ENCODE results near the gene MTA2. TPM values are rescaled to one million over a fixed set of nuclear protein-coding genes. Genes with fewer than 3 reads are reported as not detected.

Gene MTA2
- polyA plus RNA-seq, 2 donors = 76.2 to 90.4 TPM

DNA sequence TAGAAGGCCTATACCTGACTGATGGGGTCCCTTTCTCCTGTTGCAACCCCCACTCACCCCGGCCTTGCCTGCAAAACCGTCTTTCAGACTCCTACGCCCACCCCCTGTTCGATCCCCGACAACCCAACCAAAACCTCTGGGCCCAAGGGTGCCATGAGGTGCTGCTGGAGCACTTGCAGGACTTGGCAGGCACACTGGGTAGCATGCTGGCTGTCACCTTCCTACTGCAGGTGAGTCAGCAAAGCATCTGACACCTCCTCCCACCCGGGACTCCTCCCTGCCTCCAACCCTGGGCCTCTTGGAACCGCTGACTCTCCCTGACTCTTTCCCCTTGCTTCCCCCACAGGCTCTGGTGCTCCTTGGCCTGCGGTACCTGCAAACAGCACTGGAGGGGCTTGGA, 12.6 kb upstream of the MTA2 start:
- peaks cover 7 to 17% of the 10 kb centered on the region in 2 donors for H3K4me1 ChIP-seq (ENCODE audit: control insufficient read depth in 2 of 2, insufficient read depth in 2 of 2, low read length in 1 of 2)
- 50 to 53% methylated on average over 8 of the region's 8 CpGs for WGBS, 2 donors
- H3K27me3 ChIP-seq (ENCODE audit: control insufficient read depth in 1 of 2, insufficient read depth in 2 of 2, low read length in 2 of 2) = no peaks in the 10 kb centered on the region
- H3K36me3 ChIP-seq (ENCODE audit: control insufficient read depth in 2 of 2, insufficient read depth in 2 of 2, low read length in 1 of 2) = peaks cover 0 to 17% of the 10 kb centered on the region in 2 donors
- no peak overlapping the region for H3K4me3 ChIP-seq (ENCODE audit: low read depth in 1 of 2, low read length in 2 of 2)
- H3K9me3 ChIP-seq (ENCODE audit: control insufficient read depth in 2 of 2, insufficient read depth in 1 of 2, low read depth in 1 of 2, low read length in 1 of 2) = no peaks in the 10 kb centered on the region
- H3K27ac ChIP-seq (ENCODE audit: low read depth in 2 of 2, low read length in 1 of 2) = peak overlapping the region; percentile 79 to 97

DNA sequence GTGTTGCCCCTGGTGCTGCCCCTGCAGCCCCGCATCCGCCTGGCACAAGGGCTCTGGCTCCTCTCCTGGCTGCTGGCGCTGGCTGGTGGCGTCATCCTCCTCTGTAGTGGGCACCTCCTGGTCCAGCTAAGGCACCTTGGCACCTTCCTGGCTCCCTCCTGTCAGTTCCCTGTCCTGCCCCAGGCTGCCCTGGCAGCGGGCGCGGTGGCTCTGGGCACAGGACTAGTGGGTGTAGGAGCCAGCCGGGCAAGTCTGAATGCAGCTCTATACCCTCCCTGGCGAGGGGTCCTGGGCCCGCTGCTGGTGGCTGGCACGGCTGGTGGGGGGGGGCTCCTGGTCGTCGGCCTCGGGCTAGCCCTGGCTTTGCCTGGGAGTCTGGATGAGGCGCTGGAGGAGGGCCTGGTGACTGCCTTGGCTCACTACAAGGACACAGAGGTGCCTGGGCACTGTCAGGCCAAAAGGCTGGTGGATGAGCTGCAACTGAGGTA, 11.7 kb upstream of the MTA2 start:
- no peaks in the 10 kb centered on the region for H3K27me3 ChIP-seq (ENCODE audit: control insufficient read depth in 1 of 2, insufficient read depth in 2 of 2, low read length in 2 of 2)
- 33 to 40% methylated on average over 13 to 15 of the region's 15 CpGs for WGBS, 2 donors

DNA sequence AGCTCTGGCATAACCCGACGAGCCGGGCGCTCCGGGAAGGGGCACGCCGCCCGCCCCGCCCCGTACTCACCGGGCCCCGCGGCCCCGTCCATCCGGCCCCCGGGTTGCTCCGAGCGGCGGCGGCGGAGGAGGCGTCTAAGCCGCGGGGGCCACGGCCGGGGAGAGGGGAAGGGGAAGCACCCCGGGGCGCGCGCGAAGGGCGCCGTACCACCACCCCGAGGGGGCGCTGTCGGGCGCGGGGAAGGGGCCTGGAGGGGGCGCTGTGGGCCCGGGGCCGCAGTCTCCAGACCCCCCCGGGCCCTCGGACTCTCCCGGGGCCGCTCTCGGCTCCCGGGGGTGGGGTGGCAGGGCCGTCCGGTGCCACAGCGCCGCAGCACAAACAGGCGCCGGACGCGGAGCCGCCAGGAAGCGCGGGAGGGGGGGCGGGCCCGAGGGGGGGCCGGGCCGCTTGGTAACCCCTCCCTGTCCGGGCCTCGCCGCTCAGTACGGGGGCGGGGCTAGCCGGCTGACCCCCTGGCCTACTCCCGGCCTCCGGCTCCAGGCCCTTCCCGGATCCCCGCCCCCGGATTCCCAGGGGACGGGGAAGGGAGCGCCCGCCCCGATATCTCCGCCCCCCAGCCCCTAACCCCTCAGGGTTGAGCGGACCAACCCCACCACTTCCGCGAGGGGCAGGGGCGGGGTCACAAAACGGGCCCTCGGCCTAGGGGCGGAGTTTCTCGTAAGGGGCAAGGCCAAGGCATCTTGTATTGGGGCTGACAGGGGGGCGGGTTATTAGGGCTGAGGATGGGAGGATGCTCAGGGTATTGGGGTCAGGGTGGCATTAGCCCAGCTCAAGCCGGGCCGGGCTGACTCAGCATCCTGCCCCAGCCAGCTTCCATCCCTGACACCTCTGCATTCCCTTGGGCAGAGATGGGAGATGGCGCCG, 11.0 kb upstream of the MTA2 start, which contains the start of the genes EML3 and ROM1:
Gene EML3, minus strand, starts transcription at position 410 of the 925 bp plus-strand sequence. Its CDS starts 318 bp downstream, at position 92.
Gene ROM1, plus strand, starts transcription at position 892 of the 925 bp plus-strand sequence. Its CDS starts 25 bp downstream, at position 917.
- Histone ChIP-seq H3K9me3 (ENCODE audit: control insufficient read depth in 2 of 2, insufficient read depth in 1 of 2, low read depth in 1 of 2, low read length in 1 of 2) (no peaks in the 10 kb centered on the region), H3K4me3 (ENCODE audit: low read depth in 1 of 2, low read length in 2 of 2) (peak within 1 kb of the TSS; percentile 74 to 75), H3K4me1 (ENCODE audit: control insufficient read depth in 2 of 2, insufficient read depth in 2 of 2, low read length in 1 of 2) (peaks cover 7 to 17% of the 10 kb centered on the region in 2 donors), H3K27me3 (ENCODE audit: control insufficient read depth in 1 of 2, insufficient read depth in 2 of 2, low read length in 2 of 2) (no peaks in the 10 kb centered on the region), H3K27ac (ENCODE audit: low read depth in 2 of 2, low read length in 1 of 2) (peak within 1 kb of the TSS; percentile 88 to 97), H3K36me3 (ENCODE audit: control insufficient read depth in 2 of 2, insufficient read depth in 2 of 2, low read length in 1 of 2) (peaks cover 0 to 30% of the 10 kb centered on the region in 2 donors)
- 1 to 2% methylated on average over 62 to 91 of the region's 91 CpGs for WGBS, 2 donors

More for the DNA sequence above, 11.7 kb upstream of the MTA2 start:
- Histone ChIP-seq H3K4me1 (ENCODE audit: control insufficient read depth in 2 of 2, insufficient read depth in 2 of 2, low read length in 1 of 2) (peaks cover 7 to 17% of the 10 kb centered on the region in 2 donors), H3K9me3 (ENCODE audit: control insufficient read depth in 2 of 2, insufficient read depth in 1 of 2, low read depth in 1 of 2, low read length in 1 of 2) (no peaks in the 10 kb centered on the region), H3K27ac (ENCODE audit: low read depth in 2 of 2, low read length in 1 of 2) (peak overlapping the region; percentile 88 to 97), H3K36me3 (ENCODE audit: control insufficient read depth in 2 of 2, insufficient read depth in 2 of 2, low read length in 1 of 2) (peaks cover 0 to 26% of the 10 kb centered on the region in 2 donors), H3K4me3 (ENCODE audit: low read depth in 1 of 2, low read length in 2 of 2) (no peak overlapping the region)

DNA sequence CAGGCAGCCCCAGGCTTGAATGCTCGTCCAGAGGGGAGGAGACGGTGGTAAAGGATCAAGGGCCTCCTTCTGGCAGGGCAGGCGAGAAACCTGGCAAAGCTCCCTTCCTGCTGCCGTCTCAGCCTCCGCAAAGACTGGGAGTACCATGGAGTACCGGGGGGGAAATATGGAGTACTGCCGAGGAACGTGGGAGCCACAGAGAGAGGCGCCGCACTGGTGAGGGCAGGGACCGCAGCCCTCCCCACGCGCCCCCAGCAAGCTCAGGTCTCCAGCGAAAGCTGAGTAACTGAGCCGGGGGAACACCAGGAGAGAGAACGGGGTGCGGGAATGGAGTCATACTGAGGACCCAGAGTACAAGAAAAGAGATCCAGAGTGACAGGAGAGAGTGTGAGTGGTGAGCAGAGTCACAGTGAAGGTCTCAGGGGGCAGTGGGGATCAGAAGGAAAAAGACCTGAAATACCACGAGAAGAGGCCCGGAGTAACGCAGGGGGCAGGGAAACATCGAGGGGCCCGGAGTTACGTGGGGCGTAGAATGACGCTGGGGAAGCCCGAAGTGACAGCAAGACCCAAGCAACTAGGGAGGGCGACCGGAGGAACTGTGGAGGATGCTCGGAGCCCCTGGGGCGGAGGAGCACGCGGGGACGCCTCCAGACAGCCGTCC, 10.2 kb upstream of the MTA2 start:
- H3K27ac ChIP-seq (ENCODE audit: low read depth in 2 of 2, low read length in 1 of 2) = peak overlapping the region; percentile 88 to 97
- H3K4me3 ChIP-seq (ENCODE audit: low read depth in 1 of 2, low read length in 2 of 2) = peak overlapping the region; percentile 74 to 75
- WGBS, 2 donors = 0 to 1% methylated on average over 34 of the region's 34 CpGs
- H3K9me3 ChIP-seq (ENCODE audit: control insufficient read depth in 2 of 2, insufficient read depth in 1 of 2, low read depth in 1 of 2, low read length in 1 of 2) = no peaks in the 10 kb centered on the region
- peaks cover 7 to 17% of the 10 kb centered on the region in 2 donors for H3K4me1 ChIP-seq (ENCODE audit: control insufficient read depth in 2 of 2, insufficient read depth in 2 of 2, low read length in 1 of 2)
- peaks cover 0 to 28% of the 10 kb centered on the region in 2 donors for H3K36me3 ChIP-seq (ENCODE audit: control insufficient read depth in 2 of 2, insufficient read depth in 2 of 2, low read length in 1 of 2)
- H3K27me3 ChIP-seq (ENCODE audit: control insufficient read depth in 1 of 2, insufficient read depth in 2 of 2, low read length in 2 of 2) = no peaks in the 10 kb centered on the region

DNA sequence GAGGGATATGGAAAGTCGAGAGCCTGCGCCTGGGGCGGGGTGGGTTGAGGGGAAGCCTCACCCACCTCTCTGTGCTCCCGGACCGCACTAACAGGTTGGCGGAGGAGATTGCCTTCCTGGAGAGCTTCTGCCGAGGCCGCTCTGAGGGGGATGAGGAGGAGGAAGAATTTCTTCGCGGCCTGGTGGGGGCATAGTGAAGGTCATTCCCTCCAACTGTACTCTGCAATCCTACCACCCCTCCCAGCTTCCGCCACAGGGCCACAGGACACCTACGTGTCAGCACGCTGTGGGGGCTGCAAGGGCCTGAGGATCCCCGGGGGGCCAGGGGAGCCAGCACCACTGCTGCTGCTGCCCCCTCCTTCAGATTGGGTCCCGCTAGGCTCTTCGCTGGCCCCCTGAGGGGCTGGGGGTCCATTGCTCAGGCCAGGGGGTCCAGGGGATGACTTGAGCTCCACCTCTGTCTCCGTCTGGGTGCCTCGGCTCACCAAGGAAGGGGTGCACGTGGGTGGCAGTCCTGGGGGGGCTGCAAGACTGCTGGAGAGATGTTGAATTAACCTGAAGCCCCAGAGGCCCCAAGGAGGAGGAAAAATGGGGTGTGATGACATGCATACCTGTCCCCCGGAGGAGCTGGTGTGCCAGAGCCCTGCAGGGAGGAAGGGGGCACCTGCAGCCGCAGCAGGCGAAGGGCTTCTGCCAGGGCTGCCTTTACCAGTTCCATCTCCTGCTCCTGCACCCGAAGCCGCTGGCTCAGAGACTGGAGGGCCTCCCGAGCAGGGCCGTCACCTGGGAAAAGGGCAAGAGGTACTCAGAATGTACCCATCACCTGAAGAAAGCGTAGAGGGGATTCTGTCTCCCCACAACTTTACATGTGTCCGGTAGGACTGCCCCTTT, 9.4 kb upstream of the MTA2 start:
- Histone ChIP-seq H3K9me3 (ENCODE audit: control insufficient read depth in 2 of 2, insufficient read depth in 1 of 2, low read depth in 1 of 2, low read length in 1 of 2) (no peaks in the 10 kb centered on the region), H3K27me3 (ENCODE audit: control insufficient read depth in 1 of 2, insufficient read depth in 2 of 2, low read length in 2 of 2) (no peaks in the 10 kb centered on the region), H3K27ac (ENCODE audit: low read depth in 2 of 2, low read length in 1 of 2) (peak overlapping the region; percentile 88 to 97), H3K4me3 (ENCODE audit: low read depth in 1 of 2, low read length in 2 of 2) (peak overlapping the region; percentile 74 to 75), H3K36me3 (ENCODE audit: control insufficient read depth in 2 of 2, insufficient read depth in 2 of 2, low read length in 1 of 2) (peaks cover 0 to 25% of the 10 kb centered on the region in 2 donors), H3K4me1 (ENCODE audit: control insufficient read depth in 2 of 2, insufficient read depth in 2 of 2, low read length in 1 of 2) (peaks cover 7 to 17% of the 10 kb centered on the region in 2 donors)
- 63 to 64% methylated on average over 28 of the region's 28 CpGs for WGBS, 2 donors

GRCh38 chr11:62610403-62610802, 8.7 kb upstream of the MTA2 start:
- peaks cover 3 to 31% of the 10 kb centered on the region in 2 donors for H3K36me3 ChIP-seq (ENCODE audit: control insufficient read depth in 2 of 2, insufficient read depth in 2 of 2, low read length in 1 of 2)
- H3K4me3 ChIP-seq (ENCODE audit: low read depth in 1 of 2, low read length in 2 of 2) = no peak overlapping the region
- no peak overlapping the region for H3K27ac ChIP-seq (ENCODE audit: low read depth in 2 of 2, low read length in 1 of 2)
- H3K4me1 ChIP-seq (ENCODE audit: control insufficient read depth in 2 of 2, insufficient read depth in 2 of 2, low read length in 1 of 2) = peaks cover 7 to 17% of the 10 kb centered on the region in 2 donors
- no peaks in the 10 kb centered on the region for H3K9me3 ChIP-seq (ENCODE audit: control insufficient read depth in 2 of 2, insufficient read depth in 1 of 2, low read depth in 1 of 2, low read length in 1 of 2)
- WGBS, 2 donors = 87 to 92% methylated on average over 6 of the region's 6 CpGs
- no peaks in the 10 kb centered on the region for H3K27me3 ChIP-seq (ENCODE audit: control insufficient read depth in 1 of 2, insufficient read depth in 2 of 2, low read length in 2 of 2)

DNA sequence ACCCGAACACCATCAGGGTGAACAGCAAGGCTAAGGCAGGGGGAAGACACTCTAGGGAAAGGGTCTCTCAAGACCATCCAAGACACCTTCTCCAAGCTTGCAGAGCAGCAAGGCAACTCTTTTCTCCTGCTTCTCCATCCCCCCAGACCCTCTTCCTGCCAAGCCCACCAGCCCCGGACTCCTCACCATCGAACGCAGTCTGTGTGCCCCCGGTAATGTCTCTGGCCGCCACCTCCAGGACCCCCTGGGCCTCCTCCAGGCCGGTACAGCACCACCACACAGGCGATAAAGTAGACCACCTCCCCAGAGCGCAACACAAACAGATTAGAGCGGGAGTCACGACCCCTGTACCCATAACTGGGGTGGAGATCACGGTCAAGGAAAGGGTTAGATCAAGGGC, 7.1 kb upstream of the MTA2 start:
- no peaks in the 10 kb centered on the region for H3K27me3 ChIP-seq (ENCODE audit: control insufficient read depth in 1 of 2, insufficient read depth in 2 of 2, low read length in 2 of 2)
- 93 to 94% methylated on average over 12 of the region's 12 CpGs for WGBS, 2 donors
- peaks cover 5 to 36% of the 10 kb centered on the region in 2 donors for H3K36me3 ChIP-seq (ENCODE audit: control insufficient read depth in 2 of 2, insufficient read depth in 2 of 2, low read length in 1 of 2)
- no peaks in the 10 kb centered on the region for H3K9me3 ChIP-seq (ENCODE audit: control insufficient read depth in 2 of 2, insufficient read depth in 1 of 2, low read depth in 1 of 2, low read length in 1 of 2)
- peak overlapping the region in 1 of 2 donors; percentile 56 for H3K27ac ChIP-seq (ENCODE audit: low read depth in 2 of 2, low read length in 1 of 2)
- peaks cover 7 to 17% of the 10 kb centered on the region in 2 donors for H3K4me1 ChIP-seq (ENCODE audit: control insufficient read depth in 2 of 2, insufficient read depth in 2 of 2, low read length in 1 of 2)
- no peak overlapping the region for H3K4me3 ChIP-seq (ENCODE audit: low read depth in 1 of 2, low read length in 2 of 2)

- 68 to 73% methylated on average over 4 of the region's 4 CpGs for WGBS, 2 donors
Observed at GRCh38 chr11:62607714-62608113, 6.0 kb upstream of the MTA2 start.

More at GRCh38 chr11:62607714-62608113, 6.0 kb upstream of the MTA2 start:
- H3K36me3 ChIP-seq (ENCODE audit: control insufficient read depth in 2 of 2, insufficient read depth in 2 of 2, low read length in 1 of 2) = peaks cover 5 to 36% of the 10 kb centered on the region in 2 donors
- H3K27me3 ChIP-seq (ENCODE audit: control insufficient read depth in 1 of 2, insufficient read depth in 2 of 2, low read length in 2 of 2) = no peaks in the 10 kb centered on the region
- no peaks in the 10 kb centered on the region for H3K9me3 ChIP-seq (ENCODE audit: control insufficient read depth in 2 of 2, insufficient read depth in 1 of 2, low read depth in 1 of 2, low read length in 1 of 2)
- H3K4me1 ChIP-seq (ENCODE audit: control insufficient read depth in 2 of 2, insufficient read depth in 2 of 2, low read length in 1 of 2) = peaks cover 7 to 11% of the 10 kb centered on the region in 2 donors
- H3K4me3 ChIP-seq (ENCODE audit: low read depth in 1 of 2, low read length in 2 of 2) = no peak overlapping the region
- peak overlapping the region in 1 of 2 donors; percentile 76 for H3K27ac ChIP-seq (ENCODE audit: low read depth in 2 of 2, low read length in 1 of 2)

Data from esophagus (tissue), 2 donors.